Renal cortical epithelial cell (primary cell): ENCODE measurements around the gene EZR. TPM values are rescaled to one million over a fixed set of nuclear protein-coding genes. Genes with fewer than 3 reads are reported as not detected.

Source experiments
- DNase-seq: peaks from one replicate; pipeline ENCODE4 v3.0.0-alpha.2; 2011; ENCODE audit warnings: low read depth
- total RNA-seq: library from RNA; depleted of rRNA; stranded (reverse); fragments of >200 nt; gene quantifications from 2 replicates; pipeline ENCODE4 v1.2.3, GENCODE V29; 2014

EZR gene
- total RNA-seq: 307 and 456 TPM in 2 replicates

- DNase-seq: no peak
Observed at GRCh38 chr6:158819213-158819976, at the start of gene EZR. TSS of gene EZR (minus strand) at chr6:158819368. CDS start at chr6:158818093, 1,275 bp downstream.

GRCh38 chr6:158868122-158868480 lies 48.9 kb upstream of the EZR start:
- no peak for DNase-seq

- DNase-seq: peak; percentile 77
Observed at GRCh38 chr6:158867381-158868121, 48.4 kb upstream of the EZR start.

GRCh38 chr6:158865769-158866168 lies 46.6 kb upstream of the EZR start:
- DNase-seq: no peak

GRCh38 chr6:158863646-158864045 lies 44.5 kb upstream of the EZR start:
- peak; percentile 71 for DNase-seq

- no peak for DNase-seq
Observed at GRCh38 chr6:158861686-158862381, 42.7 kb upstream of the EZR start.

GRCh38 chr6:158860279-158860865 lies 41.2 kb upstream of the EZR start:
- no peak for DNase-seq

- no peak for DNase-seq
Observed at GRCh38 chr6:158856261-158856660, 37.1 kb upstream of the EZR start.

GRCh38 chr6:158854214-158855101 lies 35.3 kb upstream of the EZR start:
- DNase-seq: peak; percentile 52

GRCh38 chr6:158853880-158854213 lies 34.7 kb upstream of the EZR start:
- DNase-seq: no peak

- peak; percentile 100 for DNase-seq
Observed at GRCh38 chr6:158853072-158853879, 34.1 kb upstream of the EZR start.

GRCh38 chr6:158852312-158853071 lies 33.3 kb upstream of the EZR start:
- no peak for DNase-seq

GRCh38 chr6:158850807-158851115 lies 31.6 kb upstream of the EZR start:
- DNase-seq: no peak

- DNase-seq: peak; percentile 97
Observed at GRCh38 chr6:158849899-158850806, 31.0 kb upstream of the EZR start.

- no peak for DNase-seq
Observed at GRCh38 chr6:158848490-158848895, 29.3 kb upstream of the EZR start.

- DNase-seq: peak; percentile 11
Observed at GRCh38 chr6:158847786-158848185, 28.6 kb upstream of the EZR start.

- no peak for DNase-seq
Observed at GRCh38 chr6:158847012-158847529, 27.9 kb upstream of the EZR start.
